ENCODE data around the gene FOCAD.
A peak's percentile ranks its signal among the peaks of the same experiment; 100 is the strongest.
"Not testable (repeated sequence)": the region's sequence is repeated elsewhere in the genome, so short reads cannot be mapped to it uniquely, and the experiment has no call there.

The FOCAD gene

GRCh38 chr9:20884985-20885593 is 201.0 kb downstream of the FOCAD start:
- DNase-seq: peak; percentile 51

GRCh38 chr9:20898885-20899554 is 215.0 kb downstream of the FOCAD start:
- DNase-seq: no peak

- DNase-seq: no peak
These were observed 219.2 kb downstream of the FOCAD start for GRCh38 chr9:20903212-20903611.

- no peak for DNase-seq
These were observed 220.9 kb downstream of the FOCAD start for GRCh38 chr9:20904995-20905394.

- DNase-seq: no peak
These were observed 222.3 kb downstream of the FOCAD start for GRCh38 chr9:20906326-20906725.

- no peak for DNase-seq
These were observed 224.4 kb downstream of the FOCAD start for GRCh38 chr9:20908461-20908860.

- no peak for DNase-seq
These were observed 230.5 kb downstream of the FOCAD start for GRCh38 chr9:20914556-20914955.

GRCh38 chr9:20921362-20921761 is 237.3 kb downstream of the FOCAD start:
- DNase-seq: no peak

- no peak for DNase-seq
These were observed 241.4 kb downstream of the FOCAD start for GRCh38 chr9:20925256-20926045.

- no peak for DNase-seq
These were observed 245.2 kb downstream of the FOCAD start for GRCh38 chr9:20929276-20929675.

GRCh38 chr9:20930836-20931235 is 246.8 kb downstream of the FOCAD start:
- DNase-seq: no peak

- DNase-seq: no peak
These were observed 256.6 kb downstream of the FOCAD start for GRCh38 chr9:20940447-20941173.

GRCh38 chr9:20941174-20941690 is 257.2 kb downstream of the FOCAD start:
- DNase-seq: peak; percentile 14

- no peak for DNase-seq
These were observed 260.4 kb downstream of the FOCAD start for GRCh38 chr9:20944507-20944906.

GRCh38 chr9:20945269-20945668 is 261.2 kb downstream of the FOCAD start:
- DNase-seq: no peak

GRCh38 chr9:20945856-20946255 is 261.8 kb downstream of the FOCAD start:
- no peak for DNase-seq

GRCh38 chr9:20948703-20949102 is 264.6 kb downstream of the FOCAD start:
- DNase-seq: no peak

- DNase-seq: no peak
These were observed 266.6 kb downstream of the FOCAD start for GRCh38 chr9:20950707-20951106.

GRCh38 chr9:20962536-20963225 is 278.6 kb downstream of the FOCAD start:
- DNase-seq: no peak

- no peak for DNase-seq
These were observed 288.6 kb downstream of the FOCAD start for GRCh38 chr9:20972684-20973083.

- not testable (repeated sequence) for DNase-seq
These were observed 289.3 kb downstream of the FOCAD start for GRCh38 chr9:20973246-20973947.
